ENCODE measurements around the gene LARP4. TPM values are rescaled to one million over a fixed set of nuclear protein-coding genes. Genes with fewer than 3 reads are reported as not detected.

The LARP4 gene
- total and polyA plus RNA-seq, 2 experiments from 2014 or later, result 59.1 to 88.8 TPM

- Mint-ChIP-seq H3K36me3 (ENCODE audit: low read depth) (peaks cover 42% of the 10 kb centered on the region), H3K4me1 (peaks cover 2% of the 10 kb centered on the region; the same call in 1 of the 3 replicates), H3K9me3 (no peaks in the 10 kb centered on the region), H3K27me3 (ENCODE audit: insufficient read depth, low read depth, poor library complexity) (peaks cover 9% of the 10 kb centered on the region), H3K27ac (no peak overlapping the region), H3K4me3 (no peak overlapping the region)
- Histone ChIP-seq H3K27me3 (ENCODE audit: insufficient read depth) (no peaks in the 10 kb centered on the region), H3K4me3 (no peak overlapping the region), H3K4me2 (no peak overlapping the region), H4K20me1 (replicated peaks; ENCODE audit: insufficient read depth) (no peaks in the 10 kb centered on the region; the same call in none of the 2 replicates), H3K36me3 (ENCODE audit: insufficient read depth) (peaks cover 26% of the 10 kb centered on the region; the same call in 1 of the 2 replicates), H3K79me2 (replicated peaks; ENCODE audit: insufficient read depth) (peaks cover 10% of the 10 kb centered on the region), H2AFZ (no peak overlapping the region), H3K27ac (ENCODE audit: low read depth) (no peak overlapping the region), H3K4me1 (ENCODE audit: insufficient read depth) (no peaks in the 10 kb centered on the region), H3F3A (replicated peaks; ENCODE audit: low read depth) (no peaks in the 10 kb centered on the region), H3K9me2 (ENCODE audit: insufficient read depth) (no peaks in the 10 kb centered on the region)
- TF ChIP-seq ZNF114 (CRISPR knock-in tag; IDR thresholded peaks at IDR 0.05), result no peak
- TF ChIP-seq EZH2phosphoT487 (IDR thresholded peaks at IDR 0.05; ENCODE audit: unreplicated experiment), result no peak
- TF ChIP-seq CREB1 (CRISPR knock-in tag; IDR thresholded peaks at IDR 0.05; ENCODE audit: low read depth), result no peak
- TF ChIP-seq ZNF331 (CRISPR knock-in tag; IDR thresholded peaks at IDR 0.05; ENCODE audit: low read depth), result no peak
- no peak for TF ChIP-seq STAT1 (IDR thresholded peaks at IDR 0.05; ENCODE audit: unreplicated experiment)
- TF ChIP-seq, protein P1, sequence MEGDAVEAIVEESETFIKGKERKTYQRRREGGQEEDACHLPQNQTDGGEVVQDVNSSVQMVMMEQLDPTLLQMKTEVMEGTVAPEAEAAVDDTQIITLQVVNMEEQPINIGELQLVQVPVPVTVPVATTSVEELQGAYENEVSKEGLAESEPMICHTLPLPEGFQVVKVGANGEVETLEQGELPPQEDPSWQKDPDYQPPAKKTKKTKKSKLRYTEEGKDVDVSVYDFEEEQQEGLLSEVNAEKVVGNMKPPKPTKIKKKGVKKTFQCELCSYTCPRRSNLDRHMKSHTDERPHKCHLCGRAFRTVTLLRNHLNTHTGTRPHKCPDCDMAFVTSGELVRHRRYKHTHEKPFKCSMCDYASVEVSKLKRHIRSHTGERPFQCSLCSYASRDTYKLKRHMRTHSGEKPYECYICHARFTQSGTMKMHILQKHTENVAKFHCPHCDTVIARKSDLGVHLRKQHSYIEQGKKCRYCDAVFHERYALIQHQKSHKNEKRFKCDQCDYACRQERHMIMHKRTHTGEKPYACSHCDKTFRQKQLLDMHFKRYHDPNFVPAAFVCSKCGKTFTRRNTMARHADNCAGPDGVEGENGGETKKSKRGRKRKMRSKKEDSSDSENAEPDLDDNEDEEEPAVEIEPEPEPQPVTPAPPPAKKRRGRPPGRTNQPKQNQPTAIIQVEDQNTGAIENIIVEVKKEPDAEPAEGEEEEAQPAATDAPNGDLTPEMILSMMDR (conservative IDR thresholded peaks at IDR 0.05; ENCODE audit: low read depth in 2 of 2), result no peak
- TF ChIP-seq EZH2 (IDR thresholded peaks at IDR 0.05; ENCODE audit: low read depth, unreplicated experiment), result no peak
- TF ChIP-seq NANOG (IDR thresholded peaks at IDR 0.05; ENCODE audit: borderline replicate concordance), result no peak
- no peak for TF ChIP-seq JUNB (IDR thresholded peaks at IDR 0.05; ENCODE audit: unreplicated experiment)
- TF ChIP-seq ZNF462 (CRISPR knock-in tag; IDR thresholded peaks at IDR 0.05), result no peak
- no peak for TF ChIP-seq ETS1 (IDR thresholded peaks at IDR 0.05)
- DNase-seq (ENCODE audit: low spot score), result no peak
- no peak for ATAC-seq
These were observed 53.2 kb downstream of the LARP4 start for GRCh38 chr12:50453872-50454271.
